Fibroblast of the conjunctiva (primary cell): ENCODE measurements around the gene BDH1.

ENCODE experiments used
- DNase-seq: peaks from one replicate; pipeline ENCODE4 v3.0.0-alpha.2; 2010; ENCODE audit warnings: low read depth

Gene BDH1

DNA sequence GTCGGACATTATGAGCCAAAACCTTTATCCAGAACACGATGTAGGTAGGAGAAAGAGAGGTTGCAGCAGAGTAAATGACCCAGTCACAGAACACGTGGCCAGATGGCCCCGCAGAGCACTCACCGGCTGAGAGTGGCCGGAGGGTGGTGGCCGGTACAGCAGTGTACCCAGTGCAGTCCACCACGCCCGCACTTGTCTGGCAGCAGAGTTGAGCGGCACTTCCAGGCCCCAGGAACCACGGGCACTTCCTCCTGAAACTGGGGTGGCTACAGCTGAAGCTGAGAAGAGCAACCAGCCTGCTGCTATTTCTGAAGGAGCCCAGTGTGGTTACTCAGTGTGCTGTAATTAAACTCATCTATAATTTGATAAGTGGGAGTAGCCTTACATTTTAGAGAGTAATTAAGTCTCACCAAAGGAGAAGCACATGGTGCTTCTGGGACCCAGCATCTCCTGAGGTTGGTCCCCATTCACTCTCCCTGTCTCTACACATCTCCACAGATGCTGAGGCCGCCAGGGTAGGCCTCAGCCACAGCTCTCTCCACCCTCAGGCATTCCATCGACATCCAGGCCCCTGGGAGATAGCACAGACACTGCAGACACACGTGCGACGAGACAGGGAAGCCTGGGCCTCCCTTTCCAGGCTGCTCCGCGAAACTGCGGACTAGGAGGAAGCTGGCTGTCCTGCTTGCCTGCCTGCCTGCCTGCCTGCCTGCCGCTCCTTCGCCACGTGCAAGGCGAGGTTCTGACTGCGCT is 49.8 kb downstream of the BDH1 start:
- no peak for DNase-seq

DNA sequence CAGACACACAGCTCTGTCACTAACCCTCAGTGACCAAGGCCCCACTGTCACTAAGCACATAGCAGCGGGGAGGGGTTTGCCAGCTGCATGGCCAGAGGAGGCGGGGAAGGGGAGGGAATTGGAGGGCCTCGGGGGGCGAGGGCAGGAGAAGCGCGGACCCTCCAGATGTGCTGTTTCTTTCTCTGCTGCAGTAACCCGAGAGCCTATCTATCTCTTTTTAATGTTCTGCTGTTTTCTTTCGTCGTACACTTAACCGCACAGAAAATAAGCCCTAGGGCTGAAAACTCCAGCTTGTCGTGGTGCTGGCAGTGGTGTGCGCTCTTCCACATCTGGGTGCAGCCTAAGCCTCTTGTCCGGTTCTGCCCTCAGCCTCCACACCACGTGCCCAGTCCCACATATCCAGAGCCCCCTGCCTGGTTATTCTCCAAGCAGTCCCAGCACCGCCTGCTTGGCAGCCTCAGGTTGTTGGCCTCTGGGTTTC is 51.1 kb downstream of the BDH1 start:
- DNase-seq, result no peak

DNA sequence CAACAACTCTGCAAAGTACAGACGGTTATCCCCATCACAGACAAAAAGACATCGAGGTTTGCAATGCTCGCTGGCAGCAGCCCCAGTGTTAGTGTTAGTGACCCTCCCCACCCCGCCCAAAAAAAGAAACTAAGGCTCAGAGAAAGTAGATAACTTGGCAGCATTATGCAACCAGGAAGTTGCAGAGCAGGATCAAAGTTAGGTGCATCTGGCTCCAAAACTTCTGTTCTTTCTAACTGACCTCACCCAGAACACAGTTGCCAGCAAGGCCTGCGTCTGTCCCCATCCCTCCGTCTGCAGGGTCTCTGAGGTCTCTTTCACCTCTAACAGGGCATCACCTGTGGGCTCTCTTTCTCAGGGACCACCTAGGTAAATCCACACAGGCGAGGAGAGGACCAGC is 51.5 kb downstream of the BDH1 start:
- no peak for DNase-seq

GRCh38 chr3:197503652-197504051 is 52.1 kb downstream of the BDH1 start:
- no peak for DNase-seq

- no peak for DNase-seq
Observed at GRCh38 chr3:197501879-197502620, 53.7 kb downstream of the BDH1 start.

DNA sequence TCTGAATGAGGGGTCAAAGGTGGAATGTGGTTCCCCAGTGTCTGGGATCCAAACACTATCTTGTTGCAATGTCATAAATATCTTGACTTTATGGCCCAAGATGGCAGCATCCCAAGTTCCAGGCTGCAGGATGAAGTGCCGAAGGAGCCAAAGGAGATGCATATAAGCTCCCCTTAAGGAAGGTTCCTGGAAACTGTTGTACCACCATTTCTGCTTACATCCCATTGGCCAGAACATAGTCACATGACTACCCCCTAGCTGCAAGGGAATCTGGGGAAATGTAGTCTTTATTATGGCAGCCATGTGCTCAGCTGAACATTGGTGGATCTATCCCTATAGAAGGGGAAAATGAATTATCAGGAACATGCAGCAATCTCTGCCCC is 54.3 kb downstream of the BDH1 start:
- DNase-seq, result no peak

DNA sequence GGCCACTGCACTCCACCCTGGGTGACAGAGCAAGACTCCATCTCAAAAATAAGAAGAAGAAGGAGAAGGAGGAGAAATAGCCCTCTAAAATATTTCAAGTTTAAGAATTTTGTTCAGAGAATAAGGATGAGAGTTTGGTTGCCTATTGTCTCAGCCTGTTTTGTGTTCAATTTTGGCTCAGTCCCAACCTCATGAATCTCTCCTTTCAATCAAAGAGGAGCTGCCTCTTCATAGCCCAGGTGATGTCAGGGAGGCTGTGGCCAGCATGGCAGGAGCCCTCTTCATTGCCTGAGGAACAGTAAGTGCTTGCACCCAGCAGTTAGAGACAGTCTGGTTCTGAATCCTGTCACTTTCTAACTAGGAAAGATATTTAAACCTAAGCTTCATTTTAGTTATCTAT is 55.0 kb downstream of the BDH1 start:
- DNase-seq, result no peak

DNA sequence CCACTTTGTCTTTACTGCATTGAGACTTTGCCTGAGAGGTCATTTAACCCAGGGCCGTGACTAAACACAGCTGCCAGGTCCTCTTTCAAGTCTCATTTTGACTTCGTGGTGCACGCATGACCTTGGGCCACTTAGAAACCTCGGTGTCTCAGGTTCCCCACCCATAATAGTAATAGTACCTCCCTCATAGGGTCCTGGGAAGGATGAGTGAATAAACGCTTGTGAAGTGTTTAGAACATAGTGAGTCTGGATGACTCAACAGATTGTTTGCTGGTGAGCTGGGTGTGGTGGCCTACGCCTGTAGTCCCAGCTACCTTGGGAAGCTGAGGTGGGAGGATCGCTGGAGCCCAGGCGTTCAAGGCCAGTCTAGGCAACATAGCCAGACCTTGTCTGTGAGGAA is 56.3 kb downstream of the BDH1 start:
- no peak for DNase-seq

DNA sequence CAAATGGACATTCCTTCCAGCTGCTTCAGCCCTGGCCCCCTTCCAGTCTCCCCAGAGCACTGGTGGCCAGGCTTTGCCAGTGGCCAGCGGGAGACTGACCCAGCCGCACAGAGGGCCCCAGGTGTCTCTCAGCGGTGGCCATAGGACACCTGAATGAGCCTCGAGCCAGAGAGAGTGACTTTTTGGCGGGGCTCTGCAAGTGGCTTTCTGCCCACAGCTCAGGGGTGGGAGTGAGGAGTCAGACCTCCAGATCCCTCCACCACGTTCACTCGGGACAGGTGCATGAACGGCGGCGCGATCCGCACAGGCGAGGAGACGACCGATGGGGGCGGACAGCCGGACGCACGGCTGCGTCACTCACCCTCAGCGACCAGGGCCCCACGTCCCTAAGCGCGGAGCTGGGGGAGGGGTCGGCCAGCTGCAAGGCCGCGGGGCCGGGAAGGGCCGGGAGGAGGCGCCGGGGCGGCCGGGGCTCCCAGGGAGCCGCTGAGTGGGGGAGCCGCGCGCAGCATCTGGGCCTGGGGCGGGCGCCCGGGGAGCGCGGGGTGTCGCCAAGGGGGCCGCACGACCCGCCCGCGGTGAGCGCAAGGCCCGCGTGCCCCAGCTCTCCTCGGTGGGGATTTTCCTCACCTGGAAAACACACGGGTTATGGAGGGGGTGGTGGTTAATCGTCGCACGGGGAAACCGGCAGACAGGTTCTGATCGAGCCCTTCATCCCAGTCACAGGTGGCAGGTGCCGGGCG is 57.1 kb downstream of the BDH1 start:
- DNase-seq, result no peak

- DNase-seq, result no peak
Observed at GRCh38 chr3:197496746-197497125, 59.0 kb downstream of the BDH1 start.

DNA sequence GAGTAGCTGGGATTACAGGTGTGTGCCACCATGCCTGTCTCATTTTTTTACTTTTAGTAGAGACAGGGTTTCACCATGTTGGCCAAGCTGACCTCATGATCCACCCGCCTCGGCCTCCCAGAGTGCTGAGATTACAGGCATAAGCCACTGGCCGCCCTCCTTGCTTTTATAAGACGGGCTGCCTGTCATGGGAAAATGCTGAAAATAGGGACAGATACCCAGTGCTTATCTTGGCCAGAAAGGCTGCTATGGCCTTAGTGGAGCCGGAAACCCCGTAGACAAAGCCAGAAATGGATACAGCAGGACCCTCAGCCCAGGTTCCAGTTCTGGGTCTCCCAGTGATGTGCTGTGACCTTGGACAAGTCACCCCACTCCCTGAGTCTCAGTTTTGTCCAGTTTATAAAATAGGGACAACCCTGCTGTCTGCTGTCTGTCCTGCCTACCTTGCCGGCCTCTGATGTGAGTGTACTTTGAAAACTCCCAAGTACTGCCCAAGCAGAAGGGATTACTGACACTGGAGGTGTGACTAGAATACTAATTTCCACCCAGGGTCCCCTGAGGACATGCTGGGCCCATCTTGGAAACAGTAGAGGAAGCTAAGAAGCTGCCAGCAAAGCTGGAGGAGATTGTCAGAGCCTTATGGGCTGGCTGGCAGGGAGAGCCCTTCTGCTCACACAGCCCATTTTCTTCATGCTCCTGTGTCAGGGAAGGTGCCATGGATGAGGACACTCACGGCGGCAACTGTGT is 59.6 kb downstream of the BDH1 start:
- DNase-seq, result no peak

DNA sequence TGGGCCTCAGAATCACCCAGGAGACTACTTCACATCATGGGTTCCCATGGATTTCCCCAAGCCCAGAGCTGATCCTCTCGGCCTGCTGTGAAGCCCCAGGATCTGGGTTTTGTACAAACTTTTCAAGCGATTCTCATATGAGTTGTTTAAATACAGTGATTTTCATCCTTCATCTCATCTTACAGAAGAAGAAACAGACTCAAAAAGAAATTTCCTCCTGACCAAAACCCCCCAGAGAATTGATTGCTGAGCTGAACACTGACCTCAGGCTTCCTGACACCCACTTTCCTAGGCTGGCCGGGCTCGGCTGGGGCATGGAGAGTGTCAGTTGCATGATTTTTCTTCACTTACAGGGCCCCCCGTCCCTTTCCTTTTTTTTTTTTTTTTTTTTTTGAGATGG is 60.3 kb downstream of the BDH1 start:
- DNase-seq, result no peak

GRCh38 chr3:197495059-197495455 is 60.7 kb downstream of the BDH1 start:
- DNase-seq, result no peak

DNA sequence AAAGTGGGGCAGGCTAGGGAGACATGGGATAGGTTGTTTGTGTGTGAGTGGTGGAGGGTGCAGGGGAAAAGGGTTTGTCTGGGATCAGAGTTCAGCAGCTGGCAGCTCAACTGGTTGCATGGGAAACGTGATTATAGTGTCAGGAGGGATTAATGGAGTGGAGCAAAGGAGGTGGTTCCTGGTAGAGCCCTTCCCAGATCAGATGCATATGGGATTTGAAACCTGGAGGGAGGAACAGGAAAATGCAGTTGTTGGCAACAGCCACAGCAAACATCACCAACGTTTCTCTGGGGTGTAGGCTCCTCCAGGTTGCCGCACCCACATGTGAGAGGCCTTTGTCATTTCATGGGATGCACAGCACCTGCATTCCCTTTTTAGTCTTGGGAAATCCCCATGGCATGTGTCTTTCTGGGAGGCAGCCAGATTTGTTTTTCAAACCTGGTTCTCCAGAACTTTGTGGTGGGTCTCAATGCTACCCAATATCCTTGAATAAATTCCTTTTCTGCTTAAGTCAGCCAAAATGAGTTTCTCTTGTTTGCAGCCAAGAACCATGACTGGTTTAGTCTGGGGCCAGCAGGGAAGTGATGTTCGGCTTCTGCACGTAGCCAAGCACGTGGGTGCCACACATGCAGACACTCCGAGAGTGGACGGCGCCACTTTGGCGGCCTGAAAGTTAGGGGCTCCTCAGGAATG is 61.3 kb downstream of the BDH1 start:
- DNase-seq, result no peak

- no peak for DNase-seq
Observed at GRCh38 chr3:197493049-197493448, 62.7 kb downstream of the BDH1 start.

- DNase-seq, result no peak
Observed at GRCh38 chr3:197491923-197492664, 63.7 kb downstream of the BDH1 start.

- DNase-seq, result no peak
Observed at GRCh38 chr3:197491478-197491877, 64.3 kb downstream of the BDH1 start.

DNA sequence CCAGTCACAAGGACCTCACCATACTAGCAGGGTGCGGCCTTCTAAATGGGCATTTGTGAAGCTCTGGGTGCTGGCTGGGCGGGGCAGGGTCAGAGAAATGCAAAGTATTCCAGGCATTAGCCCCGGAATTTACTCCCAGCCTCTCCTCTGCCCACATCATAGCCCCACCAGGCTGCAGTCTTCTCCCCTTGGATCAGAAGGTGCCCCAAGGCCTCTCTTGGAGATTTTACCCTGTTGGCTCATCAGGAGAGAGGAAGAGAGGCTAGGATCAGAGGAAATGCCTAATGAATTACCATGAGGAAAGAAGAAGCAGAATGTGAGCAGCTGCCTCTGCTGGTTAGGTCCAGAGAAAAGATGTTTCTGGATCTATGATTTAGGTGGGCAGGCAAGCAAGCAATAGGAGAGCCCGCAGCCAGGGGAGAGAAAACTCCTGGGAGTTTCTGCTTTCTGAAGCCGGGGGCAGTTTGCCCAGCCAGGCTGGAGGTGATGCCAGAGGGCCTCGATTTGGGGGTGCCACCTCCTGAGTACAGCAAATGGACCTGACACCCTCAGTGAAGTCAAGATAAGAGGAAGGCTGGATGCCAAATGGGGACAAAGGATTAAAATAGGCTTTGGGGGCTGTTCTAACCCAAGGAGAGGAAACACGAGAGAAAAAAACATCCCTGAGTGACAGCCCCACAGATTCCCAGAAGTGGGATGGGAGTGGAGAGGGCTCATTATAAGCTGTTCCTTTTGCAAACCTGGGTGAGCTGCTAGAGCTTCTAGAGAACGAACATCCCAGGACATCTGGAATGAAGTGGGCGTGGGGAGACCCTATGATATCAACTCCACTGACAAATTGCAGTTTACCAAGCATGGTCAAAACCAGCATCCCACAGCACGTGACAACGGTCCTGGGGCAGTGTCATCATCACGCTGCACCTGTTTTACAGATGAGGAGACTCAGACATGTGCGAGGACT is 65.4 kb downstream of the BDH1 start:
- no peak for DNase-seq

GRCh38 chr3:197487911-197488391 is 67.8 kb downstream of the BDH1 start:
- DNase-seq, result peak; percentile 63

DNA sequence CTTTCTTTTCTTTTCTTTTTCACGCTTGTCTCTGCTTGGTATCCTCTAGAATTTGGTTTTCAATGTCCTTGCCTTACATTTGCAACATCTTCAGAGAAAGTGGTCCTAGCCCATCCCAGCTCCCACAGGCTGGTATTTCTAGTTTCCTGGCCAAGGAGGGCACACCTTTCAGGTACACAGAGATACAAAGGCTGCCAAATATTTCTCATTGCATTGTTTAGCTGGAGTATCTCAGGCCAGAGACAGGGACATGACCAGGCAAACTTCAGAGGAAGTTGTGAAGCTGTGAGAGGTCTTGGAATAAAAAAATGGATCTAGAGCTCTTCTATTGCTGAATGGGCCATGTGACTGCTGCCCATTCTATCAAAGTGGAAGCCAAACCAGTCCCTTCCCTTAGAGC is 68.9 kb downstream of the BDH1 start:
- DNase-seq, result no peak
